Measurements from ENCODE around the gene PPP1R16B. TPM values are rescaled to one million over a fixed set of nuclear protein-coding genes. Genes with fewer than 3 reads are reported as not detected.

Gene PPP1R16B
- polyA plus RNA-seq, 4 donors, result 0.89 to 11.9 (median 3.7) TPM

- H3K4me1 ChIP-seq (ENCODE audit: control insufficient read depth in 3 of 3, insufficient read depth in 2 of 3, low read depth in 1 of 3, low read length in 2 of 3), result no peaks in the 10 kb centered on the region
- H3K4me3 ChIP-seq (ENCODE audit: low read depth in 1 of 3, low read length in 3 of 3), result no peak overlapping the region
- H3K36me3 ChIP-seq (ENCODE audit: control insufficient read depth in 3 of 3, insufficient read depth in 2 of 3, low read depth in 1 of 3, low read length in 3 of 3), result no peaks in the 10 kb centered on the region
- WGBS, 3 donors, result 86 to 96% (median 93%) methylated on average over 3 of the region's 3 CpGs
- H3K27ac ChIP-seq (ENCODE audit: low read depth in 1 of 3, low read length in 2 of 3), result no peak overlapping the region
- DNase-seq, result no peak
- FAIRE-seq, result no peak
- peaks cover 0 to 4% of the 10 kb centered on the region in 2 donors for H3K9me3 ChIP-seq (ENCODE audit: control insufficient read depth in 2 of 2, insufficient read depth in 1 of 2, low read depth in 1 of 2, low read length in 1 of 2)
- peaks cover 0 to 10% (median 2%) of the 10 kb centered on the region in 3 donors for H3K27me3 ChIP-seq (ENCODE audit: control insufficient read depth in 3 of 3, insufficient read depth in 3 of 3, low read length in 3 of 3)
These were observed 4.6 kb upstream of the PPP1R16B start for GRCh38 chr20:38800882-38801281.

DNA sequence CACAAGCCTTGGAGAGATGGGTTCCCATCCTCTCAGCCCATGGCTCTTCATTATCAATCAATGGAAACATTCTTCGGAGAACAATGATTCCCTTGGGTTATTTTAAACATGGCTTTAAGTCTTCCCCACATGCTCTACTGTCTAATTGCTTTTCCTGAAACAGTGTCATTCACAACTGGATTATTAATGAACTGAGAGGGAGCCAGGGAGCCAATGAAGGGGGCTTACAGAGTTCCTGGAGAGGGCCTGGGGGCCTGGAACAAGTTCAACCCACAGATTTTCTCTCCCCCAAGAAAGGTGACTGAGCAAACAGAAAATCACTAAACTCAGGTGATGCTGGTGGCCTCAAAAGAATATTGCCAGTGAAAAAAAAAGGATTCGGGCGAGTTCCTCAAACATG lies 1.3 kb upstream of the PPP1R16B start:
- Histone ChIP-seq H3K9me3 (ENCODE audit: control insufficient read depth in 2 of 2, insufficient read depth in 1 of 2, low read depth in 1 of 2, low read length in 1 of 2) (no peaks in the 10 kb centered on the region), H3K4me3 (ENCODE audit: low read depth in 1 of 3, low read length in 3 of 3) (no peak overlapping the region), H3K27me3 (ENCODE audit: control insufficient read depth in 3 of 3, insufficient read depth in 3 of 3, low read length in 3 of 3) (peaks cover 5 to 37% (median 12%) of the 10 kb centered on the region in 3 donors), H3K27ac (ENCODE audit: low read depth in 1 of 3, low read length in 2 of 3) (peak overlapping the region in 2 of 3 donors; percentile 50 to 96), H3K36me3 (ENCODE audit: control insufficient read depth in 3 of 3, insufficient read depth in 2 of 3, low read depth in 1 of 3, low read length in 3 of 3) (no peaks in the 10 kb centered on the region), H3K4me1 (ENCODE audit: control insufficient read depth in 3 of 3, insufficient read depth in 2 of 3, low read depth in 1 of 3, low read length in 2 of 3) (no peaks in the 10 kb centered on the region)
- WGBS, 3 donors, result 75 to 94% (median 76%) methylated on average over 3 of the region's 3 CpGs
- DNase-seq, result no peak
- no peak for FAIRE-seq

DNA sequence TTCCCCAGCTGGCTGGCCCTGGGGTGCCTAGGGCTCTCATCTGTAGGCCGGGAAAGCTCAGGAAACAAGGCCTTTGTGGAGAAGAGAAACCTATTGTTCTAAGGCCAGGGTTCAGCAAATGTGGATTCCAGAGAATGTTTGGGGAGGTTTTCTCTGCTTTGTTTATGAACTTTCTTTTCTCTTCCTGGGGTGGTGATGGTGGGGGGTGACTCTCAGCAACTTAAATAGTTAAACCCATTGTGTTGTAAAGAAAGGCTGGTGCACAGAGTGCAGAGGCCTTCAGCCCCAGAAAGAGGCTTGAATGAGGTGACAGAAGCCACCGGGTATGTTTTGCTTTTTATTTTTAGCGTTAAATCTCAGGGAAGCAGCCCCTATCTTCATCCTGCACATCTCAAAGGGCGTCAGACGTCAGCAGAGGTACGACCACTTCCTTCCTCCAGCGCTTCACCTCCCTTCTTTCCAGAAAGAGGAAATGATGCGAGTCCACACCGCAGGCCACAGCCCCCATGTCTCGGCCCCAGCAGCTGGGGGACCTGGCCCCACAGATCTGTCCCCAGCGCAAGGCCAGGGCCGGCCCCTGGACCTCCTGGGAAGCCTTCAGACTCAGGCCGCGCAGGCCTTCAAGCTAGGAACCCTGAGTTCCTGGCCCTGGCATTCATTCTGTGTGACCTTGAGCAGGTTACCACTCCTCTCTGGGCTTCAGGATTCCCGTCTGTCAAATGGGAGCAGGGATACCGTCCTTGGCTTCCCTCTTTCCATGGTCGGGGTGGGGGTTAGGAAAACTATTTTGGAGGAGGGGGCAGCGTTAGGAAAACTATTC lies 605 bp upstream of the PPP1R16B start:
- WGBS, 3 donors, result 41 to 63% (median 55%) methylated on average over 18 of the region's 18 CpGs
- FAIRE-seq, result no peak
- peak overlapping the region in 2 of 3 donors; percentile 10 to 66 for H3K4me3 ChIP-seq (ENCODE audit: low read depth in 1 of 3, low read length in 3 of 3)
- no peaks in the 10 kb centered on the region for H3K4me1 ChIP-seq (ENCODE audit: control insufficient read depth in 3 of 3, insufficient read depth in 2 of 3, low read depth in 1 of 3, low read length in 2 of 3)
- peaks cover 5 to 40% (median 12%) of the 10 kb centered on the region in 3 donors for H3K27me3 ChIP-seq (ENCODE audit: control insufficient read depth in 3 of 3, insufficient read depth in 3 of 3, low read length in 3 of 3)
- no peaks in the 10 kb centered on the region for H3K36me3 ChIP-seq (ENCODE audit: control insufficient read depth in 3 of 3, insufficient read depth in 2 of 3, low read depth in 1 of 3, low read length in 3 of 3)
- no peaks in the 10 kb centered on the region for H3K9me3 ChIP-seq (ENCODE audit: control insufficient read depth in 2 of 2, insufficient read depth in 1 of 2, low read depth in 1 of 2, low read length in 1 of 2)
- DNase-seq, result peak; percentile 34 to 68
- peak overlapping the region; percentile 53 to 96 (median 58) for H3K27ac ChIP-seq (ENCODE audit: low read depth in 1 of 3, low read length in 2 of 3)

- no peaks in the 10 kb centered on the region for H3K4me1 ChIP-seq (ENCODE audit: control insufficient read depth in 3 of 3, insufficient read depth in 2 of 3, low read depth in 1 of 3, low read length in 2 of 3)
- peak in 1 of 2 donors; percentile 11 for DNase-seq
- no peak for FAIRE-seq
- H3K27ac ChIP-seq (ENCODE audit: low read depth in 1 of 3, low read length in 2 of 3), result peak overlapping the region in 2 of 3 donors; percentile 72 to 96
- no peaks in the 10 kb centered on the region for H3K36me3 ChIP-seq (ENCODE audit: control insufficient read depth in 3 of 3, insufficient read depth in 2 of 3, low read depth in 1 of 3, low read length in 3 of 3)
- peaks cover 5 to 44% (median 12%) of the 10 kb centered on the region in 3 donors for H3K27me3 ChIP-seq (ENCODE audit: control insufficient read depth in 3 of 3, insufficient read depth in 3 of 3, low read length in 3 of 3)
- 1 to 3% (median 2%) methylated on average over 51 to 81 of the region's 81 CpGs for WGBS, 3 donors
- no peaks in the 10 kb centered on the region for H3K9me3 ChIP-seq (ENCODE audit: control insufficient read depth in 2 of 2, insufficient read depth in 1 of 2, low read depth in 1 of 2, low read length in 1 of 2)
- peak overlapping the region; percentile 43 to 74 (median 66) for H3K4me3 ChIP-seq (ENCODE audit: low read depth in 1 of 3, low read length in 3 of 3)
These were observed 709 bp downstream of the PPP1R16B start for GRCh38 chr20:38805958-38806854.

- H3K4me3 ChIP-seq (ENCODE audit: low read depth in 1 of 3, low read length in 3 of 3), result peak overlapping the region; percentile 27 to 74 (median 66)
- H3K27me3 ChIP-seq (ENCODE audit: control insufficient read depth in 3 of 3, insufficient read depth in 3 of 3, low read length in 3 of 3), result peaks cover 5 to 44% (median 12%) of the 10 kb centered on the region in 3 donors
- no peaks in the 10 kb centered on the region for H3K36me3 ChIP-seq (ENCODE audit: control insufficient read depth in 3 of 3, insufficient read depth in 2 of 3, low read depth in 1 of 3, low read length in 3 of 3)
- 8 to 10% (median 9%) methylated on average over 31 to 32 of the region's 32 CpGs for WGBS, 3 donors
- H3K9me3 ChIP-seq (ENCODE audit: control insufficient read depth in 2 of 2, insufficient read depth in 1 of 2, low read depth in 1 of 2, low read length in 1 of 2), result no peaks in the 10 kb centered on the region
- DNase-seq (peak in 1 of 2 donors; percentile 7), FAIRE-seq (no peak)
- H3K27ac ChIP-seq (ENCODE audit: low read depth in 1 of 3, low read length in 2 of 3), result peak overlapping the region in 2 of 3 donors; percentile 72 to 96
- H3K4me1 ChIP-seq (ENCODE audit: control insufficient read depth in 3 of 3, insufficient read depth in 2 of 3, low read depth in 1 of 3, low read length in 2 of 3), result no peaks in the 10 kb centered on the region
These were observed 1.6 kb downstream of the PPP1R16B start for GRCh38 chr20:38806855-38807655.

GRCh38 chr20:38809942-38810341 lies 4.4 kb downstream of the PPP1R16B start:
- peaks cover 5 to 42% (median 12%) of the 10 kb centered on the region in 3 donors for H3K27me3 ChIP-seq (ENCODE audit: control insufficient read depth in 3 of 3, insufficient read depth in 3 of 3, low read length in 3 of 3)
- H3K4me3 ChIP-seq (ENCODE audit: low read depth in 1 of 3, low read length in 3 of 3), result no peak overlapping the region
- H3K36me3 ChIP-seq (ENCODE audit: control insufficient read depth in 3 of 3, insufficient read depth in 2 of 3, low read depth in 1 of 3, low read length in 3 of 3), result no peaks in the 10 kb centered on the region
- H3K9me3 ChIP-seq (ENCODE audit: control insufficient read depth in 2 of 2, insufficient read depth in 1 of 2, low read depth in 1 of 2, low read length in 1 of 2), result no peaks in the 10 kb centered on the region
- H3K27ac ChIP-seq (ENCODE audit: low read depth in 1 of 3, low read length in 2 of 3), result no peak overlapping the region
- 49 to 57% (median 54%) methylated on average over 6 of the region's 6 CpGs for WGBS, 3 donors
- DNase-seq (no peak), FAIRE-seq (no peak)
- H3K4me1 ChIP-seq (ENCODE audit: control insufficient read depth in 3 of 3, insufficient read depth in 2 of 3, low read depth in 1 of 3, low read length in 2 of 3), result no peaks in the 10 kb centered on the region

DNA sequence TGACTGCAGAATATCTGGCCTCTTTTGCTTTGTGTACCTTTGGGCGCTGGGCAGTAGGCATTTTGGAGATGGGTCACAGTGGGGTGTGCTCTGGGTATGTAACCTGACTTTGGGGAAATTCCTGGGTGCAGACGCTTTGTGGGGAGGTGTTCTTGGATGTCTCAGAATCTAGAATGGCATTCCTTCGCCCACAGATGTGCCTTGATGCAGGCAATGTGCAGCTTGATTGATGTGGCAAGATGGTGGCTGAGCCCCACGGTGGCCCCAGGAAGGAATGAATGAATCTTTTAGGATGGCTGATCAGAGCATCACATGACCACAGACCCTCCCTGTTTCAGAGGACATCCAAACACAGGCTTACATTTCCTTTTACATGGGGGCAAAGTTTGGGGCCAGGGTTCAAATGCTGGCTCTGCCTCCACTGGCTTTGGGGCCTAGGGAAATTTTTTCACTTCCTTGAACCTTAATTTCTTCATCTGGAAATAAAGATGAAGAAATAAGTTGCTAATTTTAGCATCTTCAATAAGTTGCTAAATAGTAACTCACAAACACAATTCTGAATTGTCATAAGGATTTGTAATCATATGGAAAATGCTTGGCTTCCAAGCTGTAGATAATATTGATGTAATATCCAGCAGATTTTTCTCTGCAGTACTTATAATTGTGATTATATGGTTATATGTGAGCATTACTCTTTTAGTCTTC lies 5.6 kb downstream of the PPP1R16B start:
- Histone ChIP-seq H3K27ac (ENCODE audit: low read depth in 1 of 3, low read length in 2 of 3) (no peak overlapping the region), H3K36me3 (ENCODE audit: control insufficient read depth in 3 of 3, insufficient read depth in 2 of 3, low read depth in 1 of 3, low read length in 3 of 3) (no peaks in the 10 kb centered on the region), H3K9me3 (ENCODE audit: control insufficient read depth in 2 of 2, insufficient read depth in 1 of 2, low read depth in 1 of 2, low read length in 1 of 2) (no peaks in the 10 kb centered on the region), H3K4me1 (ENCODE audit: control insufficient read depth in 3 of 3, insufficient read depth in 2 of 3, low read depth in 1 of 3, low read length in 2 of 3) (no peaks in the 10 kb centered on the region), H3K27me3 (ENCODE audit: control insufficient read depth in 3 of 3, insufficient read depth in 3 of 3, low read length in 3 of 3) (peaks cover 5 to 32% (median 10%) of the 10 kb centered on the region in 3 donors), H3K4me3 (ENCODE audit: low read depth in 1 of 3, low read length in 3 of 3) (no peak overlapping the region)
- WGBS, 3 donors, result 67 to 83% (median 71%) methylated on average over 4 of the region's 4 CpGs
- no peak for FAIRE-seq
- no peak for DNase-seq

Measured in small intestine (tissue), 7 donors.